Stimulated activated CD8-positive, alpha-beta memory T cell treated with anti-CD3 and anti-CD28 coated beads, Interleukin-12 subunit alpha, Interleukin-12 subunit beta, amount 100 ng/mL, for 24 hours (primary cell): ENCODE results near the gene TMEM44.
"Not testable (repeated sequence)": the region's sequence is repeated elsewhere in the genome, so short reads cannot be mapped to it uniquely, and the experiment has no call there.

Experiments used
- DNase-seq: peaks from one replicate; pipeline ENCODE4 v3.0.0-alpha.2; 2020; ENCODE audit errors: extremely low read depth

Gene TMEM44

DNA sequence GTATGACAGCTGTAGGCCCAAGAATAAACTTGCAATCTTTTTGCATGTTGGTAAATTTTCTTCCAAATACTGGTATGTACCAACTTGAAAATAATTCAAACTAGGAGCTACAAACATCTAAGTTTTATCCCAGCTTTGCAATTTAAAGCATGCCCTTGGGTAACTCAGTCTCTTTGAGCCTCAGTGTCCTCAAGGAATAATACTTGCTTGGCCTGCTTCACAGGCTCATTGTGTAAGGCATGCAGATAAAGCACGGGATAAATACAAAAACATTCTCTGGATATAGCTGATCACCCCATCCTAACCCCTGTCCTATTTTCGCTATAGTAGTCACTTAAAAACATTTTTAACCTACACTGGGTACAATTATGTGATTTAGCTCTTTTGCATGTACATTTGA, 9.6 kb upstream of the TMEM44 start:
- DNase-seq: no peak

GRCh38 chr3:194640829-194641228, 7.6 kb upstream of the TMEM44 start:
- no peak for DNase-seq

GRCh38 chr3:194638991-194639605, 5.9 kb upstream of the TMEM44 start:
- no peak for DNase-seq

DNA sequence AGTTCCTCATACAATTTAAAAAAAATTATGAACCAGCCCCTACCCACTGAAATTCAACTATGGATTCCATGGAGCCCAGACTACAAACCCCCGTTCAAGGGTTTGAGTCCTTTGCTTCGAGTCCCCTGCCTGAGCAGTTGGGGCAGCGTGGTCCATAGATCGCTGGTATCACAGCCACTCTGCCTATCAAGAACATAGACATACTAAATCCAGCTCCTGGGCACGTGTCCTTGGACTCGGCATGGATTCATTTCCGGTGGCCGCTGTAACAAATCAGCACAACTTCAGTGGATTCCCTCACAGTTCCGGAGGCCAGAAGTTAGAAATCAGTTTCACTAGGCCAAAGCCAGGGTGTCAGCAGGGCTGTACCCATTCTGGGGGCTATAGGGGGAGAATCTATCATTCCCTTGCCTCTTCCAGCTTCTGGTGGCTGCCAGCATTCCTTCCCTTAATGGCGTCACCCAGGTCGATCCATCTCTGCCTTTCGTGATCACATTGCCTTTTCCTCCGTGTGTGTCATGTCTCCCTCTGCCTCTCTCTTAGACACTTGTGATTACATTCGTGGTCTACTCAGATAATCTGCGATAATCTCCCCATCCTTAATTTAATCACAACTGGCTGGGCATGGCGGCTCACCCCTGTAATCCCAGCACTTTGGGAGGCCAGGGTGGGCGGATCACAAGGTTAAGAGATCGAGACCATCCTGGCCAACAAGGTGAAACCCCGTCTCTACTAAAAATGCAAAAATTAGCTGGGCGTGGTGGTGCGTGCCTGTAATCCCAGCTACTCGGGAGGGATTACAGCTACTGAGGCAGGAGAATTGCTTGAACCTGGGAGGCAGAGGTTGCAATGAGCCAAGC, 4.6 kb upstream of the TMEM44 start:
- no peak for DNase-seq

GRCh38 chr3:194637066-194637465, 3.8 kb upstream of the TMEM44 start:
- no peak for DNase-seq

DNA sequence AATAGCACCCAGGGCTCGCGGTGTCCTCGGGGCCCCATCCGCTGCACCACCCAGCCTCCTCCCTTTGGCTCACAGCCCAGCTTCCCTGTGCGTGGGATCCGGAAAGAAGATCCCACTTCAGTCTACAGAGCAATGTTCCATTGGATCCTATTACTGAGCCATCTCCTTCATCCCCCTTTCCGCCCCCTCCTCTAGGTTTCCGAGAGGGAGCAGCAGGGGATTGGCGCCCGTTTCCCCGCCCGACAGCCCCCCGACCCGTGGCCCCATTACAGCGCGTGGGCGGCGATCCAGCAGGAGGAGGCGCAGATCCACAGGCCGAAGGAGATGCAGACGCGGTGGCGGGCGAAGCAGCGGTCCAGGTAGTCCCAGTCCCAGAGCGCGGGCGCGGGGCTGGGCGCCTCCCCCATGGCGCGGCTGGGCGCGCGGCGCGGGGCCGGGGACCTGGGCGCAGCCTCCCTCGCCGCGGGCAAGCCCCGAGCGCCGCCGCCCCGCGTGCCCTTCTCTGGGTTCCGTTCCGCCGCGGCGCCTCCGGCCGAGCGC, 340 bp downstream of the TMEM44 start:
- DNase-seq: no peak

DNA sequence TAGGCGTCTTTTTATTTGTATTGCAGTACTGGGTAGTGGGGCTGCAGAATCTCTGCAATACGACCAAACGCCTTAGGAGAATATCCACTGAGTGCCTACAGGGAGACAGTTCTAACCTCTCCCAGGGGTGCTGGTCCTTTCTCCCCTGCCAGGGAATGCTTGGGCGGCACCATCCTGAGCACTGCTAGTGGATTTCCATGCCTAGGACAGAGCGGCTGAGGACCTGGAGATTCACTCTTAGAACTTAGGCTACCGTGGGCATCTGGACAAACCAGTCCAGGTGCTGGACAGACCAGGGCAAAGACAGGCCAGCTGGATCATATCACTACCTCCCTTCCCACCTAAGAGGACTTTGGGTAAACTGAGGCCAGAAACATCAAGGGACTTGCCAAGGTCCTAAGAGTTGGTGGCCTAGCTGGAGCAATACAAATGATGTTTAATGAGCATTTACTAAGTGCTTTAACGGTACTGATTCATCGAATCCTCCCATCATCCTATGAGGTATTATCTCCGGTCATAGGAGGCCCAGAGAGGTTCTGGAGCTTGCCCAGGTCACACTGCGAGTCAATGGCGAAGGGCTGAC, 902 bp downstream of the TMEM44 start:
- no peak for DNase-seq

DNA sequence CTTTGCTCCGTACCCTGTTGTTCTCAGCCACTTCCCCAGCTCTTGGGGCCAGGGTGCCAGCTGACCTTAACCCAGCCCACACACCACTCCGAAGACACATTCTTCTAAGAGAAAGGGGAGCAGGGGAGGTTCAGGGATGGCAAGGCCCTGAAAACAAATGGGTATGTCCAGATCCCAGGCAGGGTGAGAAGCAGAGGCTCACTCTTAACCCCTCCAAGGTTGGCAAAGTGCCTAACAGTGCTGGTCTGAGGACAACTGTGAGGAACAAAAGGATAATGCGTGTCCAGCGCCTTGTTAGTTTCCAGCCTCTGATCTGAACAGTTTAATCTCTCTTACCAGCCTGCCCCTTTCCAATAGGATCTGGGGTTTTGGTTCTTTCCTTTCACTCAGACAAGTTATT, 1.5 kb downstream of the TMEM44 start:
- no peak for DNase-seq

DNA sequence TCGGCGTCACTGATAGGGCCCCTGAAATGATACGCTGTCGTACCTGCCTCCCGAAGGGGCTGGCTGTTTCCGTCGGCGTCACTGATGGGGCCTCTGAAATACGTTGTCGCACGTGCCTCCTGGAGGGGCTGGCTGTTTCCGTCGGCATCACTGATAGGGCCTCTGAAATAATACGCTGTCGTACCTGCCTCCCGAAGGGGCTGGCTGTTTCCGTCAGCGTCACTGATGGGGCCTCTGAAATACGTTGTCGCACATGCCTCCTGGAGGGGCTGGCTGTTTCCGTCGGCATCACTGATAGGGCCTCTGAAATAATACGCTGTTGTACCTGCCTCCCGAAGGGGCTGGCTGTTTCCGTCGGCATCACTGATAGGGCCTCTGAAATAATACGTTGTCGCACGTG, 2.5 kb downstream of the TMEM44 start:
- DNase-seq: not testable (repeated sequence)

DNA sequence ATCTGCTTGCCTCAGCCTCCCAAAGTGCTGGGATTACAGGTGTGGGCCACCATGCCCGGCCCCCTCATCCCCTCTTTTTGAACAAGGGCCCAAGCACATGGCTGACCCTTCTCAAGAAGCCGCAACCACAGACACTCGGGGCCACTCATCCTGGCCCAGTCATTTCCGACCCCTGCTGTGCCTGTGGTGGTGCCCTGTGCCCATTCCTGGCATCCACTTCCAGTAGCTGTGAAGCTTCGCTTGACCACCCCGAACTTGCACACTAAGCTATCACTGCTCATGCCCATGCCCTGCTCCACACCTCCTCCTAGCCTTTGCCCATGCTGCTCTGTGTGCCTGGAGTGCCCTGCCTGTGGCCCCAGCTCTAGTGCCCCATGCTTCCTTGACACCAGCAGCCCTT, 8.3 kb downstream of the TMEM44 start:
- DNase-seq: no peak

- DNase-seq: no peak
Observed at GRCh38 chr3:194623449-194624290, 9.5 kb downstream of the TMEM44 start.

GRCh38 chr3:194622621-194623340, 10.4 kb downstream of the TMEM44 start:
- no peak for DNase-seq

DNA sequence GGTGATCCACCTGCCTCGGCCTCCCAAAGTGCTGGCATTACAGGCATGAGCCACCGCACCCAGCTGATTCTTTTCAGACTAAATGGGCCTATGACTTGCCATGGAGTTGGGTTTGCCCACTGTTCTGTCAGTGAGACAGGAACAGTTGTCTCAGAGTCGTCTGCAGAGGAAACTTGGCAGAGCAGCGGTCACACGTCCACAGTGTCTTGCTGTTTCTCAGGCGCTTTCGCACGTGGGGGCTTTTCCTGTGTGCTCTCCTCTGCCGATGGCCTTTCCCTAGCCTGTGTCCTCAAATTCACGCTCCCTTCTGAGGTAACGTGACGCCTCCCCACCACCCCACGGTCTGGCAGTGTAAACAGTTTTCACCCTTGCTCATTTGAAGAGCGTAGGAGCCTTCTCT, 11.3 kb downstream of the TMEM44 start:
- DNase-seq: no peak

GRCh38 chr3:194620196-194620595, 13.0 kb downstream of the TMEM44 start:
- DNase-seq: no peak

DNA sequence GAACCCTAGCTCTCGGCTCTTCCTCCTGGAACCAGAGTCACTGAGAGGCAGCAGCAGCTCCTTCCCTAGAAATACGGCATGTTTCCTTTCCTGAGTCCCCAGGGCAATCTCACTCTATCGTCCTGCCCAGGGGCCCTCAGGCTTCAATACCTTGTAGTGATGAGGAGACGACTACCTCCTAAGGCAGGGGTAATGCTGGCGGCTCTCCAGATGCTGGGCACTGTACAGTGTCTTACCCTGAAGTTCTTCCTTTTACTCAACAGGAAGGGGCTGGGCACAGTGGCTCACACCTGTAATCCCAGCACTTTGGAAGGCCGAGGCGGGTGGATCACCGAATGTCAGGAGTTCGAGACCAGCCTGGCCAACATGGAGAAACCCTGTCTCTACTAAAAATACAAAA, 13.5 kb downstream of the TMEM44 start:
- DNase-seq: no peak

- DNase-seq: no peak
Observed at GRCh38 chr3:194618858-194619608, 14.2 kb downstream of the TMEM44 start.

DNA sequence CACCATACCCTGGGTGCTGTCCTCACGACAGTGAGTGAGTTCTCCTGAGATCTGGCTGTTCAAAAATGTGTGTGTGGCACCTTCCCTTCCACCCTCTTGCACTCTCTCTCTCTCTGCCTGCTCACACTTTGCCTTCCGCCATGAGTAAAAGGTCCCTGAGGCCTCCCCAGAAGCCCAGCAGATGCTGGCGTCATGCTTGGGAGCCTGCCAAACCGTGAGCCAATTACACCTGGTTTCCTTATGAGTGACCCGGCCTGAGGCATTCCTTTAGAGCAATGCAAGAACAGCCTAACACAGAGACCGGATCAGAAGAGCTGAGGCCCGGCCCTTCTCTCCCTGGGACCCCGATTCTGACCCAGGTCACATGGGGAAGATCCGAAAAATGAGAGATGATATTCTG, 15.4 kb downstream of the TMEM44 start:
- no peak for DNase-seq

- no peak for DNase-seq
Observed at GRCh38 chr3:194617143-194617671, 16.0 kb downstream of the TMEM44 start.

- no peak for DNase-seq
Observed at GRCh38 chr3:194615226-194615625, 18.0 kb downstream of the TMEM44 start.

GRCh38 chr3:194612221-194612620, 21.0 kb downstream of the TMEM44 start:
- DNase-seq: no peak
